OCI-LY3 (cell line): Measurements from ENCODE around the gene PRR7.
A peak's percentile ranks its signal among the peaks of the same experiment; 100 is the strongest.

Experiments used
- EZH2phosphoT487 ChIP-seq: fragments of 200-600 bp; shearing (Covaris generic); IDR thresholded peaks from 2 replicates; pipeline ENCODE4 v1.6.1; 2018; ENCODE audit warnings: antibody characterized with exemption, mixed run types, low read depth
- TF ChIP-seq, protein P1 (sequence below): fragments of 200-600, 300-600 bp; sonication (generic); IDR thresholded peaks from 2 replicates; pipeline ENCODE4 v1.5.1; 2014; ENCODE audit warnings: antibody characterized with exemption, low read length, low read depth

DNA sequence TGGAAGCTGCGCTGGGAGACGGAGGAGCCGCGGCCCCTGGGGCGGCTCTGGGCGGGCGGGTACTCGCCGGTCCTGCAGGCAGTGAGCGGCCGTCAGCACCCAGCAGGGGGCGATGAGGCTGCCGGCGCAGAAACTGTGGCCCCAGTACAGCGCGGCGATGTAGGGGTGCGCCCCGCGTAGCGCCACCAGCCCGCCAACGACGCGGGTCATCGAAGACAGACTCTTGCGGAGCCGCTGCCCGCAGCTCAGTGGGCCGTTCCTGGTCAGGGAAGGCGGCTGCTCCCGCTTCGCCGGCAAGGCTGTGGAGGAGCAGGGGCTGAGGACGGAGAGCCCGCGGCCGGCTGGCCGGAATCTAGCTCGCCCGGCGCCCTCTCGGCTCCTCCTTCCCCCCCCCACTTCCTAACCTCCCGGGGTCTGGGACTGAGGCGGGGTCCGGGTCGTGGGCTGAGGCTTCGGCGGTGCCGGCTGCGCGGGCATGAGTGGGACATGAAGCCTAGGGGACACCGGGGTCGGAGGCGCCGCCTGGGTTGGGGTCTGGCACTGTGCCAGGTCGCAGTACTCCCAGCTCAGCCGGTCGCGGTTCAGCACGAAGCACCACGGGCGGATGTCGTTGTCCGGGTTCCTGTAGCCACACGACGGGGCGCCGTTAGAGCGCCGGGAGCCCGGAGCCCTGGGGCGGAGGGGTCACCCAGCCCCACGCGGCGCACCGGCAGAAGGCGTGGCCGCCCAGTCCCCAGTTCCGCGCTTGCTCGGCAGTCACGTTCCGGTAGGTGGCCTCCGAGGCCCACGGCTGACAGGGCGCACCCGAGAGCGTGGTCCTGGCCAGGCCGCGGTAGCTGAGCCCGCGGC is 42.6 kb upstream of the PRR7 start:
- TF ChIP-seq, protein P1, sequence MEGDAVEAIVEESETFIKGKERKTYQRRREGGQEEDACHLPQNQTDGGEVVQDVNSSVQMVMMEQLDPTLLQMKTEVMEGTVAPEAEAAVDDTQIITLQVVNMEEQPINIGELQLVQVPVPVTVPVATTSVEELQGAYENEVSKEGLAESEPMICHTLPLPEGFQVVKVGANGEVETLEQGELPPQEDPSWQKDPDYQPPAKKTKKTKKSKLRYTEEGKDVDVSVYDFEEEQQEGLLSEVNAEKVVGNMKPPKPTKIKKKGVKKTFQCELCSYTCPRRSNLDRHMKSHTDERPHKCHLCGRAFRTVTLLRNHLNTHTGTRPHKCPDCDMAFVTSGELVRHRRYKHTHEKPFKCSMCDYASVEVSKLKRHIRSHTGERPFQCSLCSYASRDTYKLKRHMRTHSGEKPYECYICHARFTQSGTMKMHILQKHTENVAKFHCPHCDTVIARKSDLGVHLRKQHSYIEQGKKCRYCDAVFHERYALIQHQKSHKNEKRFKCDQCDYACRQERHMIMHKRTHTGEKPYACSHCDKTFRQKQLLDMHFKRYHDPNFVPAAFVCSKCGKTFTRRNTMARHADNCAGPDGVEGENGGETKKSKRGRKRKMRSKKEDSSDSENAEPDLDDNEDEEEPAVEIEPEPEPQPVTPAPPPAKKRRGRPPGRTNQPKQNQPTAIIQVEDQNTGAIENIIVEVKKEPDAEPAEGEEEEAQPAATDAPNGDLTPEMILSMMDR: peak; percentile 69
- no peak for TF ChIP-seq EZH2phosphoT487
